ENCODE measurements around the gene METTL8.

DNA sequence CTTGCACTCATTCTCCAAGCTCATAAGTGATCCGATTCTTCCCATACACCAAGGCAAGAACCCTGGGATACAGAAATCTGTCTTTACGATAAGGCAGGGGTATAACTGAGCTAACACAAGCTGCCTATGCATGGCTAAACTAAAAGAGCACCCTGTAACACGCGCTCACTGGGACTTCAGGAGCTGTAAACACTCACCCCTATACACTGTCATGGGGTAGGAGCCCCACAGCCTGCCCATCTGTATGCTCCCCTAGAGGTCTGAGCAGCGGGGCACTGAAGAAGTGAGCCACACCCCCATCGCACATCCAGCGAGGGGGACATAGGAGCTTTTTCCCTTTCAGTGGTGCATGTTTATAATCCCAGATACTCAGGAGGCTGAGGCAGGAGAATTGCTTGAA is 46.7 kb downstream of the METTL8 start:
- TF ChIP-seq POLR2A (IDR thresholded peaks at IDR 0.05; ENCODE audit: low read length) (no peak), GATA1 (IDR thresholded peaks at IDR 0.05; ENCODE audit: low read depth, low read length) (no peak)

Measured in erythroblast (primary cell).